GM12864 (cell line): ENCODE data around the gene MFAP2.
"Not testable (repeated sequence)": the region's sequence is repeated elsewhere in the genome, so short reads cannot be mapped to it uniquely, and the experiment has no call there.

Experiments used
- DNase-seq: peaks from one replicate; pipeline ENCODE4 v3.0.0-alpha.2; 2011; ENCODE audit warnings: low read depth
- H3K4me3 ChIP-seq: 2 replicates; pipeline ENCODE4 v1.5.1; 2011; ENCODE audit warnings: mild to moderate bottlenecking, low read depth, low read length, control low read depth
- TF ChIP-seq, protein P1 (sequence below): IDR thresholded peaks from 2 replicates; pipeline ENCODE4 v1.5.1; 2011; ENCODE audit warnings: low read depth, mild to moderate bottlenecking, moderate library complexity, low read length, control low read depth, inconsistent platforms; ENCODE audit errors: missing control alignments

MFAP2 gene

GRCh38 chr1:16946646-16947045, 33.8 kb downstream of the MFAP2 start:
- no peak overlapping the region for H3K4me3 ChIP-seq
- TF ChIP-seq, protein P1, sequence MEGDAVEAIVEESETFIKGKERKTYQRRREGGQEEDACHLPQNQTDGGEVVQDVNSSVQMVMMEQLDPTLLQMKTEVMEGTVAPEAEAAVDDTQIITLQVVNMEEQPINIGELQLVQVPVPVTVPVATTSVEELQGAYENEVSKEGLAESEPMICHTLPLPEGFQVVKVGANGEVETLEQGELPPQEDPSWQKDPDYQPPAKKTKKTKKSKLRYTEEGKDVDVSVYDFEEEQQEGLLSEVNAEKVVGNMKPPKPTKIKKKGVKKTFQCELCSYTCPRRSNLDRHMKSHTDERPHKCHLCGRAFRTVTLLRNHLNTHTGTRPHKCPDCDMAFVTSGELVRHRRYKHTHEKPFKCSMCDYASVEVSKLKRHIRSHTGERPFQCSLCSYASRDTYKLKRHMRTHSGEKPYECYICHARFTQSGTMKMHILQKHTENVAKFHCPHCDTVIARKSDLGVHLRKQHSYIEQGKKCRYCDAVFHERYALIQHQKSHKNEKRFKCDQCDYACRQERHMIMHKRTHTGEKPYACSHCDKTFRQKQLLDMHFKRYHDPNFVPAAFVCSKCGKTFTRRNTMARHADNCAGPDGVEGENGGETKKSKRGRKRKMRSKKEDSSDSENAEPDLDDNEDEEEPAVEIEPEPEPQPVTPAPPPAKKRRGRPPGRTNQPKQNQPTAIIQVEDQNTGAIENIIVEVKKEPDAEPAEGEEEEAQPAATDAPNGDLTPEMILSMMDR = no peak
- no peak for DNase-seq

- DNase-seq, H3K4me3 ChIP-seq: not testable (repeated sequence)
Measured at GRCh38 chr1:16946185-16946584, 34.2 kb downstream of the MFAP2 start.

DNA sequence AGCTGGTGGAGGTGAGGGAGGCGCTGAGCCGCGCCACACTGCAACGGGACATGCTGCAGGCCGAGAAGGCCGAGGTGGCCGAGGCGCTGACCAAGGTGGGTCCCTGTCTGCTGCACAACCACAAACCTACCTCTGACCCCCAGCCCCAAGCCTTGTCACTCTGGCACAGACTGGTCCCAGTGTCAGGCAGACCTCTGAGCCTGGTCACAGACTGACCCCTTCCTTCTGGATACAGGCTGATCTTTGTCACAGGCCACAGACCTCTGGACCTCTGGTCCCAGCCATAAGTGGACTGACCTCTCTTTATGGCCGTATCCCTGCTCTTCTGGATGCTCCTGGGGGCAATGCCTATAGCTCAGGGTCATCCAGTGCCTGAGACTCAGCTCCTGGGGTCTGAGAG, 34.9 kb downstream of the MFAP2 start:
- not testable (repeated sequence) for DNase-seq, H3K4me3 ChIP-seq

DNA sequence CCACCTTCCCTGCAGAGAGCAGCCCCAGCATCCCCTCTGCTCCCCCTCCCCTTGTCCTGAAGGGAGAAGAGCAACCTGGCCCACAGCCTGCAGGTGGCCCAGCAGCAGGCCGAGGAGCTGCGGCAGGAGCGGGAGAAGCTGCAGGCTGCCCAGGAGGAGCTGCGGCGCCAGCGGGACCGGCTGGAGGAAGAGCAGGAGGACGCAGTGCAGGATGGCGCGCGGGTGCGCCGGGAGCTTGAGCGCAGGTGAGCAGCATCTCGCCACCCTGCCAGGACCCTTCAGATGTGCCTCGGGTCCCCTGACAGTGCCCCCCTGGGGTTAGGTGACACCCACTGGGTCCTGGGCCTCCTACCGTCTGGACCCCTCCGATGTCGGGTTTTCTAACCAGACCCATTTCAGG, 36.4 kb downstream of the MFAP2 start:
- DNase-seq = no peak
- TF ChIP-seq, protein P1 = no peak
- no peak overlapping the region for H3K4me3 ChIP-seq

GRCh38 chr1:16939386-16940180, 40.8 kb downstream of the MFAP2 start:
- not testable (repeated sequence) for DNase-seq

GRCh38 chr1:16938351-16939321, 41.8 kb downstream of the MFAP2 start:
- no peak for DNase-seq
- TF ChIP-seq, protein P1 = no peak
- H3K4me3 ChIP-seq = no peak overlapping the region

More at GRCh38 chr1:16939386-16940180, 40.8 kb downstream of the MFAP2 start:
- H3K4me3 ChIP-seq = not testable (repeated sequence)

- not testable (repeated sequence) for H3K4me3 ChIP-seq, DNase-seq
Measured at GRCh38 chr1:16936580-16936979, 43.8 kb downstream of the MFAP2 start.

DNA sequence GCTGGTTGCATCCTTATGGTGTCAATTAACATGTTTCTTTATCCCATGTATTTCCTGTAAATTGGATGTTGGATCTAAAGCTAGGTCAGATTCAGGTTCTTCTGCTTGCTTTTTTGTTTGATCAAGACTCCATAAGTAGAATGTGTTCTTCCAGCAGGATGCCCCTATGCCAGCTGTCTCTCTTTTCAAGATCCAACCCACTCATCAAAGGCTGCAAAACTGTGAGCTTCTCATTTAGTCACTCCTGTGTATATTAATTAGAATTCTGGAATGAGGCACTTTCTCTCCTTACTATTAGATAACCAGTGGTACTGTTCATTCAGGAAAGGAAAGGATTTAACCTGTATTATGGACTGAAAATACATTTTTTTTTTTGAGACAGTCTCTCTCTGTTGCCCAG, 46.5 kb downstream of the MFAP2 start:
- not testable (repeated sequence) for H3K4me3 ChIP-seq, DNase-seq

DNA sequence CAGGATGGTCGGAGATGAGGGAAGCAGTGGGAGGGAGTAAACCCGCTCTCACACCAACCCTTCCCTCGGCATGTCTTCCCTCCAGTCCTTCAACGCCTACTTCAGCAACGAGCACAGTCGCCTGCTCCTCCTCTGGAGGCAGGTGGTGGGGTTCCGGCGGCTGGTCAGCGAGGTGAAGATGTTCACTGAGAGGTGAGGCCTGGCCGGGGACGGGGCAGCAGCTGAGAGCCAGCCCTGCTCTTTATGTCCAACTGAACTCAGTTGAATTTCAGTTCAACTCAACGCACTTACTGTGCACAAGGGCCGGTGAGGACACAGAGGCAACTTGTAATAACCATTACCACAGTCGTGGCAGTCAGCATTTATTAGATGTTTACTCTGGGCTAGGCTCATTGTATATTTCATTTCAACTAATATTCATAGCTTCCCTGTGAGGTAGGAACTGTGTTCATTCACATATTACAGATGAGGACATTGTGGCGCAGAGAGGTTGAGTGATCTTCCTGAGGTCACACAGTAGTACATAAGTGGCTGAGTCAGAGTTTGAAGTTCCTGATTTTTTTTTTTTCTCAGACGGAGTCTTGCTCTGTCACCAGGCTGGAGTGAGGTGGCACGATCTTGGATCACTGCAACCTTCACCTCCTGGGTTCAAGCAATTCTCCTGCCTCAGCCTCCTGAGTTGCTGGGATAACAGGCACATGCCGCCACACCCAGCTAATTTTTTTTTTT, 49.0 kb downstream of the MFAP2 start:
- not testable (repeated sequence) for H3K4me3 ChIP-seq, DNase-seq

DNA sequence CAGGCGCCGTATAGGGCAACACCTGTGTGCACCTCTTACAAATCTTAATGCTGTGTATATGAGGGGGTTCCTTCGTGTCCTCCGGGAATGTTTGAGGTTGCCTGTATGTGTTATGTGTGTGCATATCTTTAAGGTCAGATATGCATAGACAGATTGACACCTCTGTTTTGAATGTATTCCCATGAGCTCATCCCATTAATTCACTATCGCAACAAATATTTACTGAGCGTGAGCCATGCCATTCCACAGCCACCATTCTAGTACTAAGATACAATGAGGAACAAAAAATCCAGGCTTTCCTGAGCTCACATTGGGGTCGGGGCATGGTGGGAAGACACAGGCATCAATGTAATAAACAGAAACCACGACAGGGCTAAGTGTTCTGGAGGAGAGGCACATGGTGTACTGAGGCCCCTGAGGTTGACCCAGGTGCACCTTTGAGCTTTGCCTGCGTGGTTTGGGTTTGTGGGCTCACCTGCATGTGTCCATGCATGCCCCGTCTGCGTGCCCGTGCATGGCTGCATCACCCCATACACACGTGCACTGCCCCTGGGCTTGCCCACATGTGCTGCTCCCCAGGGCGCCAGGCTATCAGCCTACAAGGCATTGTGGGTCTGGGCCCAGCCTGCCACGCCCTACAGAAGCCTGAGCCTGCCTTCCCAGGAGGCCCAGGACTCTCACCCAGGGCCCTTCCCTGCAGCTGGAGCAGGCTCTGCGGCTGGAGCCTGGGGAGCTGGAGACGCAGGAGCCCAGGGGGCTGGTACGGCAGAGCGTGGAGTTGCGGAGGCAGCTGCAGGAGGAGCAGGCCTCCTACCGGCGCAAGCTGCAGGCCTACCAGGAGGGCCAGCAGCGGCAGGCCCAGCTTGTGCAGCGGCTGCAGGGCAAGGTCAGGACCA, 51.0 kb downstream of the MFAP2 start:
- DNase-seq, H3K4me3 ChIP-seq: not testable (repeated sequence)
